Measurements from ENCODE around the gene FBN1. TPM values are rescaled to one million over a fixed set of nuclear protein-coding genes. Genes with fewer than 3 reads are reported as not detected.
A peak's percentile ranks its signal among the peaks of the same experiment; 100 is the strongest.

Gene FBN1
- total and polyA plus RNA-seq, 8 donors: 83.1 to 144 (median 94.0) TPM

DNA sequence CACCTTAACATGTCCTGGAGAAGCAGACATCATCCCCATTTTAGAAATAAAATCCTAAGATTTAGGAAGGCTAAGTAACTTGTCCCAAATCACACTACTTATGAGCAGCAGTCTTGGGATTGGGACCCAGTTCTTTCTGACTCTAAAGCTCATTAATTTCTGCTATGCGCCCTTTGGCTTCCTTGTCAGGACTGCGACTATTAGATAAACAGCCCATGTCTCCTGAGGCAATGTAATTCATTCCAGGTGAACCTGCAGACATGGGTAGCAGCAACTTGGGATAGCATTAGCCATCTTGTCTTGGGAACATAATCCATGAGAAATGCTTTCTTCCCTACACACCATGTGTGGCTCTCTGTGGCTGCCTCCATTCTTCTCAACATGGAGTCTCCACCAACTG, 32.3 kb upstream of the FBN1 start:
- intact Hi-C loops (cut with DNase I): no loop called here
- Histone ChIP-seq H3K27ac (no peak overlapping the region), H3K9me3 (no peaks in the 10 kb centered on the region), H3K36me3 (no peaks in the 10 kb centered on the region), H3K27me3 (no peaks in the 10 kb centered on the region), H3K4me1 (no peaks in the 10 kb centered on the region), H3K4me3 (no peak overlapping the region)
- TF ChIP-seq, protein P1, sequence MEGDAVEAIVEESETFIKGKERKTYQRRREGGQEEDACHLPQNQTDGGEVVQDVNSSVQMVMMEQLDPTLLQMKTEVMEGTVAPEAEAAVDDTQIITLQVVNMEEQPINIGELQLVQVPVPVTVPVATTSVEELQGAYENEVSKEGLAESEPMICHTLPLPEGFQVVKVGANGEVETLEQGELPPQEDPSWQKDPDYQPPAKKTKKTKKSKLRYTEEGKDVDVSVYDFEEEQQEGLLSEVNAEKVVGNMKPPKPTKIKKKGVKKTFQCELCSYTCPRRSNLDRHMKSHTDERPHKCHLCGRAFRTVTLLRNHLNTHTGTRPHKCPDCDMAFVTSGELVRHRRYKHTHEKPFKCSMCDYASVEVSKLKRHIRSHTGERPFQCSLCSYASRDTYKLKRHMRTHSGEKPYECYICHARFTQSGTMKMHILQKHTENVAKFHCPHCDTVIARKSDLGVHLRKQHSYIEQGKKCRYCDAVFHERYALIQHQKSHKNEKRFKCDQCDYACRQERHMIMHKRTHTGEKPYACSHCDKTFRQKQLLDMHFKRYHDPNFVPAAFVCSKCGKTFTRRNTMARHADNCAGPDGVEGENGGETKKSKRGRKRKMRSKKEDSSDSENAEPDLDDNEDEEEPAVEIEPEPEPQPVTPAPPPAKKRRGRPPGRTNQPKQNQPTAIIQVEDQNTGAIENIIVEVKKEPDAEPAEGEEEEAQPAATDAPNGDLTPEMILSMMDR (IDR thresholded peaks at IDR 0.05): no peak
- DNase-seq (no peak), ATAC-seq (no peak)

DNA sequence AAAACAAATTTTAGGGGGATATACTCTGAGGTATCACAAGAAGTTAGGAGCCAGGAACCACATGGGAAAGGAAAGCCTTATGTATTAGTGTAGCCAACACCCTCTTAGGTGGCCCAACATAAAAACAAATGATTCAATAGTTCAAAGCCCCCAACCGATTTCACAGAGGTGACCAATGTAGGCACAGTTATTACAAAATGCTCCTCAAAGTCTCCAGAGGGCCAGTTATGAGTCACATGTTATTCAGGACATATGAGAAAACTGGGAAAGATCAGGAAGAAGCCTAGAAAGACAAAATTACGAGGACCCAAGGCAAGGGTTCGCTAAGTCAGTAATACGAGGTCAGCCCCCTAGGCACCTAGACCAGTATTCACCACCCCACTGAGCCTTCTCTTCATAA, 29.9 kb upstream of the FBN1 start:
- ATAC-seq: no peak
- no peaks in the 10 kb centered on the region for H3K36me3 ChIP-seq
- no peaks in the 10 kb centered on the region for H3K9me3 ChIP-seq
- TF ChIP-seq, protein P1 (IDR thresholded peaks at IDR 0.05): no peak
- no peak overlapping the region for H3K27ac ChIP-seq
- no peak overlapping the region for H3K4me3 ChIP-seq
- no peak for DNase-seq
- H3K27me3 ChIP-seq: no peaks in the 10 kb centered on the region
- intact Hi-C loops (cut with DNase I): no loop called here
- H3K4me1 ChIP-seq: no peaks in the 10 kb centered on the region

DNA sequence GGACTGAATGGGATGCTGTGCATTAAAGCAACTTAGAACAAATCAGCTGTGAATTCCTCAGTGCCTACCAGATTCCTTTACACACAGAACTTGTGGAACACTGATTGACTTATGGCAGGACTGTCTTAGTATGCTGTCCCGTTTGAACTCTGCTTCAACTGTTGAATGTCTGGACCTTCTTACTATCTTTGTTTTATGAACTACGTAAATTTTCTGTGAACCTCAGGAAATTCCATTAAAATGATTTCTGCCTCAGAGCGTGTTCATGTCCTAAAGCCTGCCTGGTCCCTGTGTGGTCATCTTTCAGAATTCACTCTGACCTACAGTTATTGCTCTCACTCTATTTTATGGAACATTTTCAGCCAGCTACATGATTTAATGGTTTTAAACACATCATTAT, 29.4 kb upstream of the FBN1 start:
- DNase-seq (no peak), ATAC-seq (no peak)
- intact Hi-C loops (cut with DNase I): no loop called here
- TF ChIP-seq, protein P1 (IDR thresholded peaks at IDR 0.05): no peak
- Histone ChIP-seq H3K4me3 (no peak overlapping the region), H3K27ac (no peak overlapping the region), H3K36me3 (no peaks in the 10 kb centered on the region), H3K9me3 (no peaks in the 10 kb centered on the region), H3K27me3 (no peaks in the 10 kb centered on the region), H3K4me1 (no peaks in the 10 kb centered on the region)

DNA sequence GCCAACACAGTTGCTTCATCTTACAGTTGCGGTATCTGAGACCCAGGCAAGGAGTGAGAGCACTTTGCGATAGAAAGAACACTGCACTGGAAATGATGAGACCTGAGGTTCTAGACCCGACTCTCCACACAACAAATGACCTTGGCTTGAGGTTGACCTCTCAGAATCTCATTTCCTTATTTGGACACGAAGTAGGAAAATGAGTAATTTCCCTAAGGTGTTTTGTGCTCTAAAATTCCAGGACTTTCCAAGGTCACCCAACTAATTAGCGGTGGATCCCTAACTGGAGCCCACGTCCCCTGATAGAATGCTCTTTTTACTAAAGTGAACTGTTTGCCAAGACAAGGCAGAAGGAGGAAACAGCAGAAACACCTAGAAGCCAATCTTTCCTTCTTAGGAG, 26.7 kb upstream of the FBN1 start:
- H3K4me1 ChIP-seq: no peaks in the 10 kb centered on the region
- intact Hi-C loops (cut with DNase I): no loop called here
- ATAC-seq: no peak
- no peak overlapping the region for H3K27ac ChIP-seq
- DNase-seq: no peak
- H3K27me3 ChIP-seq: no peaks in the 10 kb centered on the region
- no peak overlapping the region for H3K4me3 ChIP-seq
- TF ChIP-seq, protein P1 (IDR thresholded peaks at IDR 0.05): no peak
- no peaks in the 10 kb centered on the region for H3K36me3 ChIP-seq
- H3K9me3 ChIP-seq: no peaks in the 10 kb centered on the region

DNA sequence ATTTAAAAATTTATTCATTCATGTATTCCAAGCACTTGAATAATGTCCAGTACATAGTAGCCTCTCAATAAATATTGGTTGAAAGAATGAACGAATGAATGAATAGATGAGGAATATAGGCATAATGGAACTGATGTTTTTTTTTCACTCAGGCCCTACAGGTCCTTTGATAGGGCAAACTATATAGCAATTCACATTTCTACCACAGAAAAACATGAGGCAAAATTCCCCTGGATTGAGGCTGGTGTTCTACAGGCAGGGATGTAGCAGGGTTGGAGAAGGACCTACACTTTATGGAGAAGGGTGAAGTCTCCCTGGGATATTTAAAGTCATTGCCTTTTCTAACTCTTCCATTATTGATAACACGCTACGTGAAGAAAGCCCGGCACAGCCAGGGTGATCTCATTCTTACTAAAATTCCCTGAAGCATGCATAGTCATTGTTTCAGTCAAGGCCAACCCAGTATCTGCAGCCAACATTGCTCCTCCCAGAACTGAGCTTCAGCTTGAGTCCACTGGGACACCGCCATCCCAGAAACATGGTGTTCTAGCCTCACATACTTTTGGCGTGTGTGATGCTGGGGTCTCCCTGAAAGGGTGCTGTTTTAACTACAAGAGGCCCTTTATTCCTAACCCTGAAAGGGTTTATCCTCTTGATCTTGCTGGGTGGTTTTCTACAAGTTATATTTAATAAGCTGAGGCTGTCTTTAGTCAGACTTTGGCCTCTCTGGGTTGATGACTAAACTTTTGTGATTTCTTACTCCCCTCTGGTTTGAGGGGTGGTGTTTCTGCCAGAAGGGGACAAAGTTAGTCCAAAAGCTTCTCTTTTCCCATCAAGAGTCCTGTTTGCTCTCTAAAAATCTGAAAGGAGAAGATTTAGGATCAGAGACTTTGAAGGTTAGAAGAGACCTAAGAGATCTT, 25.9 kb upstream of the FBN1 start:
- no peaks in the 10 kb centered on the region for H3K4me1 ChIP-seq
- H3K27me3 ChIP-seq: no peaks in the 10 kb centered on the region
- H3K36me3 ChIP-seq: no peaks in the 10 kb centered on the region
- no peak overlapping the region for H3K4me3 ChIP-seq
- TF ChIP-seq, protein P1 (IDR thresholded peaks at IDR 0.05): no peak
- H3K9me3 ChIP-seq: no peaks in the 10 kb centered on the region
- intact Hi-C loops (cut with DNase I): no loop called here
- peak in 1 of 4 donors; percentile 32 for DNase-seq
- peak; percentile 52 for ATAC-seq
- no peak overlapping the region for H3K27ac ChIP-seq
